Cardiac muscle cell (in vitro differentiated cells and primary cell): Measurements from ENCODE around the gene WDR41. TPM values are rescaled to one million over a fixed set of nuclear protein-coding genes. Genes with fewer than 3 reads are reported as not detected.

Experiments used
- DNase-seq, 2 donors: peaks; one replicate each; pipeline versions ENCODE4 v3.0.0 to v3.0.0-alpha.2; 2010 to 2017; ENCODE audit warnings: low read depth in 1 of 2, low spot score in 1 of 2
- H3K27ac ChIP-seq: fragments of 200-600 bp; sonication (generic); 2 replicates; pipeline ENCODE4 v1.5.1; 2016
- H3K27me3 ChIP-seq: fragments of 200-600 bp; sonication (generic); 2 replicates; pipeline ENCODE4 v1.6.0; 2016; ENCODE audit warnings: control low read depth
- H3K36me3 ChIP-seq: fragments of 200-600 bp; sonication (generic); 2 replicates; pipeline ENCODE4 v1.5.1; 2016; ENCODE audit warnings: control low read depth
- H3K4me1 ChIP-seq: fragments of 200-600 bp; sonication (generic); 2 replicates; pipeline ENCODE4 v1.8.1; 2017; ENCODE audit warnings: low read depth, mild to moderate bottlenecking, mixed run types
- H3K4me3 ChIP-seq: fragments of 200-600 bp; sonication (generic); 2 replicates; pipeline ENCODE4 v1.5.1; 2016; ENCODE audit warnings: mild to moderate bottlenecking
- H3K9me3 ChIP-seq: fragments of 200-600 bp; sonication (generic); 2 replicates; pipeline ENCODE4 v1.5.1; 2017; ENCODE audit warnings: low read depth, mild to moderate bottlenecking, control low read depth
- CTCF ChIP-seq: IDR thresholded peaks from 2 replicates; pipeline ENCODE4 v1.5.1; 2012; ENCODE audit warnings: low read depth, mild to moderate bottlenecking, low read length
- polyA plus RNA-seq: library from polyadenylated mRNA; unstranded; fragments of >200 nt; fragmentation: Nextera tagmentation; extraction: Ambion mirVana; gene quantifications from 2 replicates; pipeline ENCODE4 v1.2.1, GENCODE V29; 2016
- total RNA-seq: library from RNA; depleted of rRNA; stranded (reverse); fragments of >200 nt; gene quantifications from 2 replicates; pipeline ENCODE4 v1.2.3, GENCODE V29; 2016

WDR41 gene
- total and polyA plus RNA-seq, 2 experiments from 2014 or later = 30.4 to 49.7 TPM

- H3K27ac ChIP-seq = no peak overlapping the region
- no peak for DNase-seq
- no peaks in the 10 kb centered on the region for H3K4me1 ChIP-seq
- no peaks in the 10 kb centered on the region for H3K27me3 ChIP-seq
- H3K9me3 ChIP-seq = no peaks in the 10 kb centered on the region
- TF ChIP-seq CTCF = no peak
- no peak overlapping the region for H3K4me3 ChIP-seq
- H3K36me3 ChIP-seq = peaks cover 1% of the 10 kb centered on the region
Observed at GRCh38 chr5:77438071-77438470, 54.0 kb downstream of the WDR41 start.

- no peaks in the 10 kb centered on the region for H3K27me3 ChIP-seq
- peaks cover 7% of the 10 kb centered on the region for H3K36me3 ChIP-seq
- H3K27ac ChIP-seq = no peak overlapping the region
- no peaks in the 10 kb centered on the region for H3K4me1 ChIP-seq
- peak; percentile 12 for DNase-seq
- TF ChIP-seq CTCF = no peak
- no peaks in the 10 kb centered on the region for H3K9me3 ChIP-seq
- H3K4me3 ChIP-seq = no peak overlapping the region
Observed at GRCh38 chr5:77437194-77437593, 54.9 kb downstream of the WDR41 start.

DNA sequence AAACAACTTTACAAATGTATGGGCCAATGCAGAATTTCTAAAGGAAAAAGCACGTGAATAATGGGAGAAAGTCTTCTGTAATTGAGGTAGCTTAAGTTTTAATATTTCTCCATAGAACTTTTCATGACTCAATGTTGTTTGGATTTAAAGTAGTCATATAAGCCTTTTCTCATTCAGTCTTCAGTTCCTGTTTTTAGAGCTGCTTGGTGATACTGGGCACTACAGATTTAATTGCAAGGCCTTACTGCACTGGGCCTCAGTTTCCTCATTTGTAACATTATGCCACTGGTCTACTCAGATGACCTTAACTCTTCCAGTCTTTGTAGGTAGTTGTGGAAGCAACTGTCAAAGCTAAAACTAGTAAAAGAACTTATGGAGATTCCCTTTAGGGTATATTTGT, 60.4 kb downstream of the WDR41 start:
- no peak for DNase-seq
- no peaks in the 10 kb centered on the region for H3K27me3 ChIP-seq
- no peak overlapping the region for H3K27ac ChIP-seq
- no peak for TF ChIP-seq CTCF
- no peaks in the 10 kb centered on the region for H3K9me3 ChIP-seq
- H3K36me3 ChIP-seq = peaks cover 19% of the 10 kb centered on the region
- H3K4me3 ChIP-seq = no peak overlapping the region
- no peaks in the 10 kb centered on the region for H3K4me1 ChIP-seq

- TF ChIP-seq CTCF = no peak
- Histone ChIP-seq H3K9me3 (no peaks in the 10 kb centered on the region), H3K27me3 (no peaks in the 10 kb centered on the region), H3K4me1 (no peaks in the 10 kb centered on the region), H3K36me3 (peaks cover 19% of the 10 kb centered on the region), H3K27ac (no peak overlapping the region), H3K4me3 (no peak overlapping the region)
- DNase-seq = no peak
Observed at GRCh38 chr5:77431286-77431685, 60.8 kb downstream of the WDR41 start.

DNA sequence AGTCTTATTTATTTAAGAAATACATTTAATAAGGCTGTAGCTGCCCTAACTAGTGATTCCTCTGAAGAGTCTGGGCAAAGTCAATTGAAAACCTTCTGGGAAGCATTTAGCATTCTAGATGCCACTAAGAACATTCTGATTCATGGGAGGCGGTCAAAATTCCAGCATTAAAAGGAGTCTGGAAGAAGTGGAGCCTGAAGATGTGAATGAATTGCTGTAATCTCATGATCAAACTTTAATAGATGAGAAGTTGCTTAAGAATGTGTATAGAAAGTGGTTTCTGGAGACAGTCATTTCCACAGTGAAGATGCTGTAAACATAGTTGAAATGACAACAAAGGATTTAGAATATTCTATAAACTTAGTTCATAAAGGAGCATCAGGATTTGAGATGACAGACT, 61.4 kb downstream of the WDR41 start:
- DNase-seq = no peak
- H3K9me3 ChIP-seq = no peaks in the 10 kb centered on the region
- no peak overlapping the region for H3K4me3 ChIP-seq
- peaks cover 19% of the 10 kb centered on the region for H3K36me3 ChIP-seq
- H3K4me1 ChIP-seq = no peaks in the 10 kb centered on the region
- no peak overlapping the region for H3K27ac ChIP-seq
- H3K27me3 ChIP-seq = no peaks in the 10 kb centered on the region
- no peak for TF ChIP-seq CTCF

- H3K27me3 ChIP-seq = no peaks in the 10 kb centered on the region
- H3K27ac ChIP-seq = no peak overlapping the region
- H3K9me3 ChIP-seq = no peaks in the 10 kb centered on the region
- DNase-seq = no peak
- H3K4me3 ChIP-seq = no peak overlapping the region
- TF ChIP-seq CTCF = no peak
- H3K36me3 ChIP-seq = peaks cover 19% of the 10 kb centered on the region
- H3K4me1 ChIP-seq = no peaks in the 10 kb centered on the region
Observed at GRCh38 chr5:77428526-77428925, 63.6 kb downstream of the WDR41 start.
